ENCODE measurements around the gene TYW3.

Gene TYW3

GRCh38 chr1:74811436-74812179 is 78.7 kb downstream of the TYW3 start:
- DNase-seq = no peak

GRCh38 chr1:74812180-74812541 is 79.2 kb downstream of the TYW3 start:
- DNase-seq = no peak

Measured in HCEC 1CT (cell line).